Activated CD4-positive, alpha-beta memory T cell treated with anti-CD3 and anti-CD28 coated beads, Interleukin-2, amount 10 ng/mL, durations not matched to agents 7 days and 5 days (primary cell): ENCODE results near the gene CAMTA1. TPM values are rescaled to one million over a fixed set of nuclear protein-coding genes. Genes with fewer than 3 reads are reported as not detected.

Source experiments
- CTCF ChIA-PET: fragments of 350-600 bp; sonication (Branson Sonifier 250); formaldehyde crosslinking; loops from one replicate; lab custom pipeline; 2021; ENCODE audit warnings: antibody characterized with exemption, inconsistent platforms; lab: Charles Lee
- POLR2A ChIA-PET: fragments of 350-600 bp; sonication (Branson Sonifier 250); formaldehyde crosslinking; loops from one replicate; lab custom pipeline; 2021; ENCODE audit warnings: antibody characterized with exemption; lab: Charles Lee
- DNase-seq: peaks from one replicate; pipeline ENCODE4 v3.0.0-alpha.2; 2020
- H3K27ac Mint-ChIP-seq: one replicate; pipeline ENCODE4 v1.8.0; 2021; ENCODE audit warnings: mild to moderate bottlenecking, mixed read lengths
- H3K27me3 Mint-ChIP-seq: one replicate; pipeline ENCODE4 v1.8.0; 2021; ENCODE audit warnings: mixed read lengths
- H3K36me3 Mint-ChIP-seq: one replicate; pipeline ENCODE4 v1.8.0; 2021; ENCODE audit warnings: low read depth, mixed read lengths
- H3K4me1 Mint-ChIP-seq: one replicate; pipeline ENCODE4 v1.8.0; 2021; ENCODE audit warnings: mixed read lengths
- H3K4me3 Mint-ChIP-seq: one replicate; pipeline ENCODE4 v1.8.0; 2021; ENCODE audit warnings: mild to moderate bottlenecking, mixed read lengths
- H3K9me3 Mint-ChIP-seq: one replicate; pipeline ENCODE4 v1.8.0; 2021; ENCODE audit warnings: mixed read lengths
- total RNA-seq, 2 experiments: library from RNA; stranded (reverse); gene quantifications; one replicate each; pipeline ENCODE4 v1.2.3, GENCODE V29; 2021

The CAMTA1 gene
- total RNA-seq, 2 experiments from 2014 or later: 43.0 to 47.3 TPM

DNA sequence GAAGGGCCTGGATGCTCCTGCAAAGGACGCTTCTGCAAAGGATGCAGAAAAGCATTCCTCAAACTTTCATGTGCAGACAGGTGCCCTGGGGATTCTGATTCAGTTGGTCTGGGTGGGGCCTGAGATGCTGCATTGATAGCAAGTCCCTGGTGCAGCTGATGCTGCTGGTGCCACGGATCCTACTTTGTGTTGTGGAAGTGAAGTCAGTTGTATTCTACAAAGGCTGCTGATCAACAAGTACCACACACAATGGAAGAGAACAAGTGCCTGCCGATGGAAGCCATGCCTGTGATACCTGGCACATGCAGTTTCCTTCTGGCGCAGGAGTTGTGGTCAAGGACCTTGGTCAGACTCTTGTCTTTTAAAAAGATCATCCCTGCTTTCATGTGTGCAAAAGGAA lies 478.8 kb downstream of the CAMTA1 start:
- no peaks in the 10 kb centered on the region for H3K36me3 Mint-ChIP-seq
- ChIA-PET POLR2A (no interaction called here), CTCF (no interaction called here)
- H3K27ac Mint-ChIP-seq: no peak overlapping the region
- no peak overlapping the region for H3K4me3 Mint-ChIP-seq
- DNase-seq: no peak
- H3K27me3 Mint-ChIP-seq: peaks cover 5% of the 10 kb centered on the region
- no peaks in the 10 kb centered on the region for H3K4me1 Mint-ChIP-seq
- peaks cover 2% of the 10 kb centered on the region for H3K9me3 Mint-ChIP-seq

DNA sequence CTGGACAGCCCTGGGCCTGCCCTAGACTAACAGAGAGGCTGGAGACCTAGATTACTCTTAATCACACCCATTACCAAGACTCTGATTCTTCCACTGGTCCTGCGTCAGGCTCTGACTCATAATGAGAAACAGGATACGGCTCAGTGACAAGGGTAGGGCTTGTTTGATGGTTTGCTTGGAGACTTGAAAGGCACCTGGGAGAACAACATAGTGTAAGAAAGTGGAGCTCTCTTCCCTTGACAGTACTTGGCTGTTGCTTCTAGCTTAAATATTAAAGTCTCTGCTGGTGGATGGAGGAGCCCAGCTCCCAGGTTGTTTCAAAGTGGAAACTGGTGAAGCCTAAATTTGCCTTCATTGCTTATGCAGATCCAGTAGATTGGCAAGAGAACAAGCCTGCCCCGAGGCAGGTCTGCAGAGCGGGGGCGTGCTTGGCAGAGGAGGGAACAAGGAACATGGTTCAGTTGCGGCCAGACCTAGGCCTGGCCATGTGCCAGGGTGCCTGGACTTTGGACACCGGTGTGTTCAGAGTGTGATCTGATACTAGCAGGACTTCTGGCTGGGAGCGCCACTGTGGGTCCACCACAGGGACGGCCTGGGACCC lies 480.6 kb downstream of the CAMTA1 start:
- ChIA-PET CTCF (no interaction called here), POLR2A (no interaction called here)
- Mint-ChIP-seq H3K27me3 (peaks cover 5% of the 10 kb centered on the region), H3K9me3 (peaks cover 8% of the 10 kb centered on the region), H3K4me1 (no peaks in the 10 kb centered on the region), H3K4me3 (no peak overlapping the region), H3K36me3 (no peaks in the 10 kb centered on the region), H3K27ac (no peak overlapping the region)
- DNase-seq: no peak

DNA sequence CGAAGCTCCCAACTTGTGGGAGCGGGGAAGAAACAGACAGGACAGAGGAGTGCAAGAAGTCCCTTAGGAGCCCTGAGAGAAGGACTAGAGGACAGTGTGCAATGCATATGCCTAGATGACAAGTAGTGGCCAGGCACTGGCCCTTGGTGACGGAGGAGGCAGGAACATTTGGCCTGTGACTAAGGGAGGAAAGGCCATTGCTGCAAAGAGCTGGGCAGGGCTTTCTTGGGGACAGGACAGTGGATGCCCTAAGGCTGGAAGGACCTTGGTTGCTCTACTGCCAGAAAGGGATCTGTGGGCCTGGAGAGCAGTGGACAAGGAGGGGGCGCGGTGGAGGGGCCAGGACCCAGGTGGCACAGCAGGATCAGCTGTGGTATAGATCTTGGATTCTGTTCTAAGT lies 481.3 kb downstream of the CAMTA1 start:
- ChIA-PET CTCF (no interaction called here), POLR2A (no interaction called here)
- H3K27ac Mint-ChIP-seq: no peak overlapping the region
- no peaks in the 10 kb centered on the region for H3K36me3 Mint-ChIP-seq
- H3K4me1 Mint-ChIP-seq: no peaks in the 10 kb centered on the region
- no peak overlapping the region for H3K4me3 Mint-ChIP-seq
- no peak for DNase-seq
- H3K27me3 Mint-ChIP-seq: peaks cover 5% of the 10 kb centered on the region
- peaks cover 8% of the 10 kb centered on the region for H3K9me3 Mint-ChIP-seq

DNA sequence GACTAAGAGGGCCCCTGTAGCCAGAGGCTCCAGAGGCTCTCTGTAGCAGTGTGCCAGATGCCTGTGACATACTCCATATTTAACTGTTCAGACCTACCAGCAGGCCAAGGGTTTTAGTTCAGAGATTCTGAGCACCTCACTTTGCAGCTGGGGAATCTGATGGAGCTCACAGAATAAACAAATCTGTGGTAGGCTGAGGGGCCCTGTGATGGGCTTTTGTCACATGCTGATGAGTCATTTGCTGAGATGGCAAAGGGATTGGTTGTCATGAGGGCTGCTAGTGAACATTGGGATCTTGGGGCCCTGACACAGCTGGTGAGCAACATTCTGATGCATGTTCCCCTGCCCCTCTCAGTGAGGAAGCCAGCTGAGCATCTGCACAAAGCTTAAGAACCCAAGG lies 482.2 kb downstream of the CAMTA1 start:
- no peaks in the 10 kb centered on the region for H3K36me3 Mint-ChIP-seq
- H3K4me3 Mint-ChIP-seq: no peak overlapping the region
- CTCF ChIA-PET: no interaction called here
- no peak overlapping the region for H3K27ac Mint-ChIP-seq
- peaks cover 5% of the 10 kb centered on the region for H3K27me3 Mint-ChIP-seq
- POLR2A ChIA-PET: no interaction called here
- H3K9me3 Mint-ChIP-seq: peaks cover 8% of the 10 kb centered on the region
- no peaks in the 10 kb centered on the region for H3K4me1 Mint-ChIP-seq
- no peak for DNase-seq

DNA sequence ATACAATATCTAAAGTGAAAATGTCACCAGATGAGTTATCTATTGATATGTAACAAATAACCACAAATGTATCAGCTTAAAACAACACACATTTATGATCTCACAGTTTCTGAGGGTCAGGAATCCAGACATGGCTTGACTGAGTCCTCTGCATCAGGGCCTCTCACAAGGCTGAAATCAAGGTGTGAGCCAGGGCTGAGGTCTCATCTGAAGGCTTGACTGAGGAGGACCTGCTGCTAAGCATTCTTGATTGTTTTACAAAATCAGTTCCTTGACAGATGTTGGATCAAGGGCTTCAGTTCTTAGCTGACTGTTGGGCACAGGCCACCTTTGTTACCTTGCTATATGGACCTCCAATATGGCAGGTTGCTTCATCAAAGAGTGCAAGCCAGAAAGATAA lies 483.7 kb downstream of the CAMTA1 start:
- Mint-ChIP-seq H3K27me3 (peaks cover 2% of the 10 kb centered on the region), H3K27ac (no peak overlapping the region), H3K4me3 (no peak overlapping the region), H3K4me1 (no peaks in the 10 kb centered on the region), H3K36me3 (no peaks in the 10 kb centered on the region), H3K9me3 (peaks cover 8% of the 10 kb centered on the region)
- no peak for DNase-seq
- POLR2A ChIA-PET: no interaction called here
- CTCF ChIA-PET: no interaction called here

DNA sequence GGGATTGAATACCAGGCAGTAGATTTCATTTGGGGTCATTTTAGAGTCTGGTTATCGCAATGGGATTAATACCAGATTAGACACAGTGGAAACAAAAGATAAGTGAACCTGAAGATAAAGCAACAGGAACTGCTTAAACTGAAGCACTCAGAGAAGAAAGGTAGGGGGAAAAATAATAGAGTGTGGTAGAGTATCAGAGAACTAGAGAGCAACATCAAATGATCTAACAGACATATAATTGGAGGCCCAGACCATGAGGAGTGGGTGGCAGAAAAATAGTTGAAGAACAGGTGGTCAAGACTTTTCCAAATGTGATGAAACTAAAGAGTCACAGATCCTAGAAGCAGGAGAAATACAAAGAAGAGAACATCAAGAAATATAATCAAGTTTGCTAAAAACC lies 484.3 kb downstream of the CAMTA1 start:
- Mint-ChIP-seq H3K4me1 (no peaks in the 10 kb centered on the region), H3K36me3 (no peaks in the 10 kb centered on the region), H3K27ac (no peak overlapping the region), H3K9me3 (peaks cover 8% of the 10 kb centered on the region), H3K27me3 (peaks cover 2% of the 10 kb centered on the region), H3K4me3 (no peak overlapping the region)
- CTCF ChIA-PET: no interaction called here
- DNase-seq: no peak
- POLR2A ChIA-PET: no interaction called here

DNA sequence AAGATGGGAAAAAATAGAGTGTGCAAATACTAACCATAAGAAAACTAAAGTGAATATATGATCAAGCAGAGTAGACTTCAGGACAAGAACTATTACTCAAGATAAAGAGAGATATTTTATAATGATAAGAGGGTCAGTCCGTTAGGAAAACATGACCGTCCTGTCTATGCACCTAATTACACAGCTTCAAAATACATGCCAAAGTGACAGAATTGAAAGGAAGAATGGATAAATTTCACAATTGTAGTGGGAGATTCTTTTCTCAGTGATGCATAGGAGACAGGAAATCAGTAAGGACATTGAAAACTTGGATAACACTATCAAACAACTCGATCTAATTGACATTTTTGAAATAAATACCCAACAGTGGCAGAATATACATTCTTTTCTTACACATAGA lies 489.0 kb downstream of the CAMTA1 start:
- ChIA-PET CTCF (interaction anchor here (0.7 kb wide), 1 partner anchor 37 kb away, joined by 4 read pairs; no protein-coding TSS in a partner anchor), POLR2A (no interaction called here)
- Mint-ChIP-seq H3K27ac (no peak overlapping the region), H3K27me3 (peaks cover 2% of the 10 kb centered on the region), H3K9me3 (peaks cover 5% of the 10 kb centered on the region), H3K4me3 (no peak overlapping the region), H3K36me3 (no peaks in the 10 kb centered on the region), H3K4me1 (no peaks in the 10 kb centered on the region)
- no peak for DNase-seq

DNA sequence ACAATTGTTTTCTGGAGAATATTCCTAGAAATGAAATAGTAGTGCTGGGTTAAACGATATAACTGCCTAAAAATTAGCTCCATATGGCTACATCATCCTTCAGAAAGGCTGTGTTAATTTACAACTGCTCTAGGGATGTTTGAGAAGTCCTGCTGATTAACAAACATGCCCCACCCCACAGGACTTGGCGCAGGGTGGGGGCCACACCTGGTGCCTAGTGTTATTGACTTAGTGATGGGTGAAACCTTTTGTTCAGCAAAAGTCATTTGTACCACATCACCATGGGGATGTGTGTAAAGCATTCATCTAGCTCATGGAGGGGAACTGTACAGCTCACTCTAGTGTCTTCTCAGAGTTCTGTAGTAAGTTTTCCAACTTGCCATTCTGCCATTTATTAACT lies 492.8 kb downstream of the CAMTA1 start:
- POLR2A ChIA-PET: interaction anchor here (0.6 kb wide), 1 partner anchor 114 kb away, joined by 3 read pairs; no protein-coding TSS in a partner anchor
- DNase-seq: no peak

DNA sequence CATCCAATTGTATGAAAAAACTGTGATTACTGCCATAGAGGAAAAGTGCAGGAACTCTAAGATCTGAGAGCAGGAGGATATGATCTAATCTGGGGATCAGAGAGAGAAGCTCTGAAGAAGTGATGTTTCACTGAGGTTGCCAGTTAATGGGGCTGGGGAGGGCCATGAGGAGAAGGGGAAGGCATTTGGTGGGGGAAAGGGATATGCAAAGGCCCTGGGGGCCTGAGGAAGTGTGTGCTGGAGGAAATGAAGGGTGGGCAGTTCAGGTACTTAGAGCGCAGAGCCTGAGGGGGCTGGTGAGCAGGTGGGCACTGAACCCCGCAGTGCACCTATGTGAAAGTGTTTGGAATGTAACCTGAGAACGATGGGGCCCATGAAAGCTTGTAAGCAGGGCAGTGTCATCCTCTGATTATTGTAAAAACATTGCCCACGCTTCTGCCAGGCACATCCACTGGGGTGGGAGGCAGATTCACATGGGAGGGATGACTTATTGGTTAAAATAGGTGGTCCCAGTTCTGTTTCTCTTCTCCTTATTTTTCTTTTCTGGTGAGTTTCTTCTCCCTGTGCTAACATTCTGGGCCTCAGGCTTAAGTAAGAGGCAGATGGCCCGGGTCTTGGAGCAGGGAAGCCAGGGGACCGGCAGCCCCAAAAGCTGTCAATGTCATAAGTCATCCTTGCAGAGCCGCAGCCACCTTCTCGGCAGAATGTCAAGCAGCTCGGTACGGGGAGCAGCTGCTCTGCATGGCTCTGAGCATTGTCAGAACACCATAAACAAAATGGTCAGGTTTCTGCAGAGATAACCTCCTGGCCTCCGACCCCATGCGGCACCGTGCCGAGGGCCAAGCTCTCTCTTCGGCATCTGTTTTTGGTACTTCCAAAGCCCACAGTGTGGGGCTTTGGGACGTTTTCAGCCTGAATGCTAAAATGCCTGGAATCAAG lies 493.8 kb downstream of the CAMTA1 start:
- peaks cover 4% of the 10 kb centered on the region for H3K27me3 Mint-ChIP-seq
- H3K27ac Mint-ChIP-seq: no peak overlapping the region
- ChIA-PET POLR2A (interaction anchor here (0.6 kb wide), 1 partner anchor 112 kb away, joined by 3 read pairs; no protein-coding TSS in a partner anchor), CTCF (interaction anchor here (0.6 kb wide), 1 partner anchor 961 kb away, joined by 3 read pairs; no protein-coding TSS in a partner anchor)
- H3K9me3 Mint-ChIP-seq: no peaks in the 10 kb centered on the region
- H3K4me1 Mint-ChIP-seq: no peaks in the 10 kb centered on the region
- DNase-seq: no peak
- no peak overlapping the region for H3K4me3 Mint-ChIP-seq
- H3K36me3 Mint-ChIP-seq: no peaks in the 10 kb centered on the region

More for the DNA sequence above, 492.8 kb downstream of the CAMTA1 start:
- Mint-ChIP-seq H3K9me3 (no peaks in the 10 kb centered on the region), H3K4me3 (no peak overlapping the region), H3K36me3 (no peaks in the 10 kb centered on the region), H3K27ac (no peak overlapping the region), H3K27me3 (peaks cover 6% of the 10 kb centered on the region), H3K4me1 (no peaks in the 10 kb centered on the region)
- CTCF ChIA-PET: no interaction called here

DNA sequence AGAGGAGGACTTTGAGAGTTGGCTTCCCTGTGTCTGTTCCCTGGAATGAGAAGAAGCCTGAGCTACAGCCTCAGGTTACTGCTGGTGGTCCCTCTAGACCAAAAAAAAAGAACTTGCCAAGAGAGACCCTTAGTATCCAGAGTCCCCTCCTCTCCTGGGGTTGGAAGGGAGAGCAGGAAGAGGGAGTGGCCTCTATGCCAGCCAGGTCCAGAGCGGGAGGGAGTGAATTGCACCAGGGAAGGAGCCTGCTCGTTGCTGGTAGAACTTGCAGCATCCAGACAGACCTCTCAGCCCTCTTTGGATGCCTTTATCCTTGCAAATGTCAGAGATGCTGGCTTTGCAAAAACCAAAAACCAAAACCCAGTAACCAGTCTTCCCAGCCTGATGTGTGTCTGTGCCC lies 494.5 kb downstream of the CAMTA1 start:
- H3K4me3 Mint-ChIP-seq: no peak overlapping the region
- DNase-seq: no peak
- no peaks in the 10 kb centered on the region for H3K36me3 Mint-ChIP-seq
- H3K27ac Mint-ChIP-seq: no peak overlapping the region
- POLR2A ChIA-PET: no interaction called here
- CTCF ChIA-PET: no interaction called here
- H3K4me1 Mint-ChIP-seq: no peaks in the 10 kb centered on the region
- no peaks in the 10 kb centered on the region for H3K9me3 Mint-ChIP-seq
- peaks cover 4% of the 10 kb centered on the region for H3K27me3 Mint-ChIP-seq

DNA sequence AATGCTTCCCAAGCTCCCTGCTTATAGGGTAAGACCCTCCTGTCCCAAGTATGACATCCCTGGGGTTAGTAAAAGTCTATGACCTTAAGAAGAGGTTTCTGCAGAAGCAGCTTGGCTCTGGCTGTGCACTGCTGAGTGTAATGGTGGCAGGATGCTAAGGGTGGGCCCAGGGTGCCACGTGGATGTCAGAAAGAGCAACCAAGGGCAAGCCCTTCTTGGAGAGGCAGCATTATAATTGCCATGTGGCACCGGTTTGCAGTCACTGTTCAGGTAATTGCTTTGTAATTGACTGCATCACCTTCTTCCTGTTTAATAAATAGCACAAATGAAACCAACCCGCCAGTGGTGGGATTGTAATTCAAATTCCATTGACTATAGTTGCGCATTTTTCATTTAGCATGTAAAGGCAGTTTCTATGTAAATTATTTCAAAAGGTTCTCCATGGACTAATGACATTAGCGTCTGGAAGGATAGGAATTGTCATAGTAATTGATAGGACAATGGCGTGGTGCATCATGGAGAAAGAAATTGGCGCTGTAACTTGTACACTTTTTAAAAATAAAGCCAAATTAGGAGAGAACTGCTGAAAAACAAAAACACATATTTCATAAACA lies 495.2 kb downstream of the CAMTA1 start:
- H3K4me1 Mint-ChIP-seq: no peaks in the 10 kb centered on the region
- CTCF ChIA-PET: no interaction called here
- H3K27ac Mint-ChIP-seq: no peak overlapping the region
- H3K9me3 Mint-ChIP-seq: no peaks in the 10 kb centered on the region
- no peak for DNase-seq
- no peaks in the 10 kb centered on the region for H3K36me3 Mint-ChIP-seq
- POLR2A ChIA-PET: no interaction called here
- H3K4me3 Mint-ChIP-seq: no peak overlapping the region
- H3K27me3 Mint-ChIP-seq: peaks cover 4% of the 10 kb centered on the region

DNA sequence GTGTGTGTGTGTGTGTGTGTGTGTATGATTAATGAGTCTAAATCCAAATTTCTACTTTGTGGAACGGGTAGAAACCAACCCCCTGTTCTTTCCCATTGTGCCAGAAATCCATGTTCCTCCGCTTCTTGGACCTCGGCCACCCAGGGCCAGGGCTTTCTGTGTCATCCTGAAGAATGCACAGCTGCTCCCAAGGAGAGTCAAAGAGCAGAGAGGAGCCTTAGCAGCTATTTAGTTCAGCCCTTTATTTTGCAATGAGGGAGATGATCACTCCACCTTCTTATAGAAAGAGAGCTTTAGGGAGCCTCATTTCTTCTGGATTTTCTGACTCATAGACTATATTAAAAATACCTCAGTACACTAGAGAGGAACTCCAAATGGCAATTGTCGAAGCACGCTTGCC lies 496.6 kb downstream of the CAMTA1 start:
- no peaks in the 10 kb centered on the region for H3K36me3 Mint-ChIP-seq
- no peak for DNase-seq
- ChIA-PET CTCF (no interaction called here), POLR2A (no interaction called here)
- no peak overlapping the region for H3K4me3 Mint-ChIP-seq
- no peaks in the 10 kb centered on the region for H3K9me3 Mint-ChIP-seq
- H3K4me1 Mint-ChIP-seq: no peaks in the 10 kb centered on the region
- peaks cover 4% of the 10 kb centered on the region for H3K27me3 Mint-ChIP-seq
- H3K27ac Mint-ChIP-seq: no peak overlapping the region

DNA sequence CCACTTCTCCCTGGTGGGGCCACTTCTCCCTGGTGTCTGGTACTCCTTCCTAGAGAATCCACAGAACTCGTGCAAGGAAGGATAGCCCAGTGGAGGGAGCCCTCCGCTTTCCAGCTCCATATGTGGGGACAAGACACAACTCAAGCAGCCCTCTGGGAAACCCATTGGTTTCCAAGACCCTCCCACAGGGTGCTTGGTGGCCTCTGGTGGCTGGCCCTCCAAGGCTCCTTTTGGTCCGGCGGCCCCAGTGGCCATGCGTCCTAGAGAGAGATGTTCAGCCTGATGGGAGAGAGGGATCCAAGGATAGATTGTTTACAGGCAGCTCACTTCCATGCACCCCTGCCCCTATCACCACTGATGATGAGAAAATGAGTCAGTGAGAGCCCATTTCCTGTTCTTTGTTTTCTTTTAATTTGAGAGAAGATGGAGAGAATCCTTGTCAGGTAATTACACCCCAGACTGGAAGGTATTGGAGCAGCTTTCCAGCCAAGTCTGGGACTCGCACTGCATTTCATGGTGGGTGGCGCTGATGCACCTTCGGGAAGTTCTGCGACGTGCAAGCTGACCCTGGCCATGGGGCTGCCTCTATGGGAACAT lies 499.7 kb downstream of the CAMTA1 start:
- Mint-ChIP-seq H3K27ac (no peak overlapping the region), H3K9me3 (no peaks in the 10 kb centered on the region), H3K4me3 (no peak overlapping the region), H3K36me3 (no peaks in the 10 kb centered on the region), H3K27me3 (peaks cover 4% of the 10 kb centered on the region), H3K4me1 (no peaks in the 10 kb centered on the region)
- ChIA-PET POLR2A (no interaction called here), CTCF (no interaction called here)
- no peak for DNase-seq
